Endothelial cell of umbilical vein (primary cell): ENCODE data around the gene TOB1. TPM values are rescaled to one million over a fixed set of nuclear protein-coding genes. Genes with fewer than 3 reads are reported as not detected.

Experiments used
- BruUV-seq: library from RNA; stranded (reverse); fragments of 400-500 nt; replicated peaks from 2 replicates; lab custom pipeline; 2021; lab: Mats Ljungman, UMichigan
- CTCF ChIA-PET: fragments of 300-600, 350-600 bp; sonication (Branson Sonifier 250); formaldehyde crosslinking; loops from one replicate; lab custom pipeline; 2021; ENCODE audit warnings: antibody characterized with exemption, inconsistent platforms; lab: Charles Lee
- POLR2A ChIA-PET: fragments of 300-600, 350-600 bp; sonication (Branson Sonifier 250); formaldehyde crosslinking; loops from one replicate; lab custom pipeline; 2021; ENCODE audit warnings: antibody characterized with exemption, inconsistent platforms; lab: Charles Lee
- DNase-seq: peaks from one replicate; pipeline ENCODE4 v3.0.0-alpha.2; 2011; ENCODE audit warnings: low read depth, low spot score
- FAIRE-seq: peaks from 2 replicates; lab custom pipeline; 2011; peaks lifted over from hg19 to GRCh38; lab: Jason Lieb, UNC
- H2AFZ ChIP-seq: 2 replicates; pipeline ENCODE4 v1.6.0; 2012; ENCODE audit warnings: low read depth, low read length, control low read depth, inconsistent platforms
- H3K27ac ChIP-seq: 2 replicates; pipeline ENCODE4 v1.5.1; 2011; ENCODE audit warnings: low read depth, mild to moderate bottlenecking, control low read depth, low read length, moderate library complexity; ENCODE audit not compliant: insufficient read depth
- H3K27me3 ChIP-seq, 2 experiments: 2 replicates each; pipeline versions ENCODE4 v1.6.0 to v1.6.1; 2011; ENCODE audit warnings: low read length in 2 of 2, mixed read lengths in 1 of 2; ENCODE audit not compliant: control insufficient read depth in 2 of 2, insufficient read depth in 2 of 2
- H3K36me3 ChIP-seq, 2 experiments: 2 replicates in 1 of 2; 3 replicates in 1 of 2; pipeline ENCODE4 v1.5.1; 2011; ENCODE audit warnings: low read length in 2 of 2, mild to moderate bottlenecking in 1 of 2, moderate library complexity in 1 of 2; ENCODE audit not compliant: control insufficient read depth in 2 of 2, insufficient read depth in 2 of 2; ENCODE audit errors: extremely low read depth in 1 of 2
- H3K4me1 ChIP-seq: 3 replicates; pipeline ENCODE4 v1.5.1; 2011; ENCODE audit warnings: mild to moderate bottlenecking, low read length; ENCODE audit not compliant: control insufficient read depth, insufficient read depth; ENCODE audit errors: extremely low read depth
- H3K4me2 ChIP-seq: 2 replicates; pipeline ENCODE4 v1.6.1; 2011; ENCODE audit warnings: low read length, control low read depth, mixed read lengths; ENCODE audit not compliant: insufficient read depth
- H3K4me3 ChIP-seq, 3 experiments: fragments of 200-600 bp in 1 of 3; sonication (generic), shearing (Covaris generic) in 1 of 3; replicated peaks in 1 of 3; 2 replicates each; pipeline ENCODE4 v1.5.1; 2011 to 2016; ENCODE audit warnings: control low read depth in 3 of 3, low read length in 3 of 3, mild to moderate bottlenecking in 2 of 3, inconsistent platforms in 1 of 3, low read depth in 1 of 3, moderate library complexity in 1 of 3; ENCODE audit not compliant: insufficient read depth in 1 of 3
- H3K79me2 ChIP-seq: 2 replicates; pipeline ENCODE4 v1.6.0; 2012; ENCODE audit warnings: low read length, inconsistent platforms; ENCODE audit not compliant: control insufficient read depth, insufficient read depth
- H3K9ac ChIP-seq: replicated peaks from 2 replicates; pipeline ENCODE3; 2011; ENCODE audit warnings: low read length, control low read depth; ENCODE audit not compliant: insufficient read depth; ENCODE audit errors: extremely low read depth
- H3K9me1 ChIP-seq: replicated peaks from 3 replicates; pipeline ENCODE4 v1.6.0; 2011; ENCODE audit warnings: mild to moderate bottlenecking, low read length; ENCODE audit not compliant: control insufficient read depth, insufficient read depth; ENCODE audit errors: extremely low read depth
- H3K9me3 ChIP-seq: replicated peaks from 2 replicates; pipeline ENCODE4 v1.5.1; 2012; ENCODE audit warnings: low read length, inconsistent platforms; ENCODE audit not compliant: control insufficient read depth, insufficient read depth
- H4K20me1 ChIP-seq: replicated peaks from 2 replicates; pipeline ENCODE3; 2011; ENCODE audit warnings: mild to moderate bottlenecking, low read length; ENCODE audit not compliant: control insufficient read depth, insufficient read depth; ENCODE audit errors: extremely low read depth
- EZH2 ChIP-seq: IDR thresholded peaks from 2 replicates; pipeline ENCODE4 v1.6.1; 2012; ENCODE audit warnings: borderline replicate concordance, low read depth, mild to moderate bottlenecking, moderate library complexity, low read length, inconsistent platforms; ENCODE audit not compliant: severe bottlenecking
- FOS ChIP-seq: IDR thresholded peaks from 2 replicates; pipeline ENCODE4 v1.6.1; 2011; ENCODE audit warnings: mild to moderate bottlenecking, low read length, moderate library complexity, borderline replicate concordance; ENCODE audit not compliant: insufficient read depth
- GATA2 ChIP-seq: IDR thresholded peaks from 2 replicates; pipeline ENCODE4 v1.7.0; 2011; ENCODE audit warnings: low read depth, mild to moderate bottlenecking, moderate library complexity, mixed read lengths, low read length; ENCODE audit not compliant: insufficient read length, insufficient read depth
- JUN ChIP-seq: IDR thresholded peaks from 2 replicates; pipeline ENCODE4 v1.6.1; 2011; ENCODE audit warnings: borderline replicate concordance, low read depth; ENCODE audit not compliant: insufficient read length, insufficient read depth
- MYC ChIP-seq: IDR thresholded peaks from one replicate; pipeline ENCODE4 v1.6.1; 2011; ENCODE audit warnings: mild to moderate bottlenecking, low read depth, low read length
- POLR2A ChIP-seq: IDR thresholded peaks from 2 replicates; pipeline ENCODE4 v1.6.1; 2012; ENCODE audit warnings: low read depth, mild to moderate bottlenecking, control low read depth, low read length
- POLR2AphosphoS5 ChIP-seq: IDR thresholded peaks from 2 replicates; pipeline ENCODE4 v1.6.1; 2012; ENCODE audit warnings: low read depth, mild to moderate bottlenecking, control low read depth, low read length, moderate library complexity; ENCODE audit not compliant: insufficient read depth
- dilution Hi-C: fragments of 300-500 bp; cut with MboI; formaldehyde crosslinking; loops from one replicate; pipeline ENCODE4 v1.15.0; 2019; ENCODE audit warnings: low sequenced_read_pairs; ENCODE audit not compliant: extremely low pct_ligation_motif_present
- intact Hi-C: fragments of 100-400 bp; cut with micrococcal nuclease; formaldehyde crosslinking; loops from one replicate; pipeline ENCODE4 v1.10.0; 2022
- polyA plus RNA-seq, 4 experiments: library from polyadenylated mRNA; depleted of rRNA in 3 of 4; stranded (reverse) in 3 of 4; unstranded in 1 of 4; fragments of >200 nt; gene quantifications; 2 replicates each; pipeline versions ENCODE4 v1.2.1 to v1.2.3, GENCODE V29; 2011 to 2012; ENCODE audit warnings: missing spikeins in 1 of 4
- total RNA-seq: library from RNA; stranded (reverse); gene quantifications from 2 replicates; pipeline ENCODE4 v1.2.3, GENCODE V29; 2021
- TF ChIP-seq, protein P1 (sequence below), 2 donors: IDR thresholded peaks; 1 replicate in 1 of 2; 2 replicates in 1 of 2; pipeline ENCODE4 v1.5.1; 2011; ENCODE audit warnings: low read length in 2 of 2, mild to moderate bottlenecking in 2 of 2, moderate library complexity in 2 of 2, control low read depth in 1 of 2, inconsistent platforms in 1 of 2, low read depth in 1 of 2; ENCODE audit not compliant: insufficient read depth in 1 of 2; ENCODE audit errors: extremely low read depth in 1 of 2
- TF ChIP-seq, protein P2 (sequence below): IDR thresholded peaks from 2 replicates; pipeline ENCODE4 v1.6.1; 2011; ENCODE audit not compliant: insufficient read depth, insufficient read length

TOB1 gene
- total and polyA plus RNA-seq, 2 donors (not counting 3 experiments of a cell fraction or from before 2014, with no cell fraction given) = 3.3 to 12.9 TPM

DNA sequence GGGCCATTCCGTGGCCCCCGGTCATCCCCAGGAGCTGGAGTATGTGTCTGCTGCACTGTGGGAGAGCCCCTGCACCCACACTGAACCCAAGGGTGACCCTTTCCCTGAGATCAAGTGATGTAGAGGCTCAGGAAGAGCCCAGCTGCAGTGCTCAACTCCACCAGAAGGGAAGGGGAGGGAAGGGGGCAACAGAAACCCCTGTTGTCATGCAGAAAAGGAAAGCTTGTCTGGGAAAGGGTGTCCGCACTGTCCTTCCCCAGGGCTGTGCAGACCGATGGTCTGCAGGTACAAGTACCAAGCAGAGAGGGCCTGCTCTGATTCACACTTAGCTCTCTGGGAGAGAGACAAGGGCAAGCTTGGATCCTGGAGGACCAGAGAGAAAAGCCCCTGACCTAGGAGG lies 45.7 kb upstream of the TOB1 start:
- dilution Hi-C loops = no loop called here
- no peak overlapping the region for H3K4me3 ChIP-seq
- DNase-seq (no peak), FAIRE-seq (no peak)
- TF ChIP-seq EZH2 (no peak), JUN (no peak), FOS (no peak), POLR2A (no peak), MYC (no peak), POLR2AphosphoS5 (no peak), GATA2 (no peak)
- TF ChIP-seq, protein P1, sequence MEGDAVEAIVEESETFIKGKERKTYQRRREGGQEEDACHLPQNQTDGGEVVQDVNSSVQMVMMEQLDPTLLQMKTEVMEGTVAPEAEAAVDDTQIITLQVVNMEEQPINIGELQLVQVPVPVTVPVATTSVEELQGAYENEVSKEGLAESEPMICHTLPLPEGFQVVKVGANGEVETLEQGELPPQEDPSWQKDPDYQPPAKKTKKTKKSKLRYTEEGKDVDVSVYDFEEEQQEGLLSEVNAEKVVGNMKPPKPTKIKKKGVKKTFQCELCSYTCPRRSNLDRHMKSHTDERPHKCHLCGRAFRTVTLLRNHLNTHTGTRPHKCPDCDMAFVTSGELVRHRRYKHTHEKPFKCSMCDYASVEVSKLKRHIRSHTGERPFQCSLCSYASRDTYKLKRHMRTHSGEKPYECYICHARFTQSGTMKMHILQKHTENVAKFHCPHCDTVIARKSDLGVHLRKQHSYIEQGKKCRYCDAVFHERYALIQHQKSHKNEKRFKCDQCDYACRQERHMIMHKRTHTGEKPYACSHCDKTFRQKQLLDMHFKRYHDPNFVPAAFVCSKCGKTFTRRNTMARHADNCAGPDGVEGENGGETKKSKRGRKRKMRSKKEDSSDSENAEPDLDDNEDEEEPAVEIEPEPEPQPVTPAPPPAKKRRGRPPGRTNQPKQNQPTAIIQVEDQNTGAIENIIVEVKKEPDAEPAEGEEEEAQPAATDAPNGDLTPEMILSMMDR (IDR thresholded peaks at IDR 0.05; ENCODE audit: extremely low read depth in 1 of 2, insufficient read depth in 1 of 2, low read depth in 1 of 2, low read length in 2 of 2) = no peak
- TF ChIP-seq, protein P2, sequence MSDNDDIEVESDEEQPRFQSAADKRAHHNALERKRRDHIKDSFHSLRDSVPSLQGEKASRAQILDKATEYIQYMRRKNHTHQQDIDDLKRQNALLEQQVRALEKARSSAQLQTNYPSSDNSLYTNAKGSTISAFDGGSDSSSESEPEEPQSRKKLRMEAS = no peak
- no peak overlapping the region for H3K4me2 ChIP-seq
- no peaks in the 10 kb centered on the region for H3K9me1 ChIP-seq
- no peaks in the 10 kb centered on the region for H4K20me1 ChIP-seq
- ChIA-PET CTCF (interaction anchor here (1.2 kb wide), 1 partner anchor 45 kb away, joined by 4 read pairs; no protein-coding TSS in a partner anchor), POLR2A (no interaction called here)
- peaks cover 3% of the 10 kb centered on the region in 2 experiments for H3K27me3 ChIP-seq
- H3K27ac ChIP-seq = no peak overlapping the region
- H3K79me2 ChIP-seq = no peaks in the 10 kb centered on the region
- no TSS peak for BruUV-seq
- no peaks in the 10 kb centered on the region for H3K36me3 ChIP-seq
- H3K9me3 ChIP-seq = no peaks in the 10 kb centered on the region
- H3K9ac ChIP-seq = no peak overlapping the region
- no peak overlapping the region for H2AFZ ChIP-seq
- H3K4me1 ChIP-seq = no peaks in the 10 kb centered on the region
- intact Hi-C loops = no loop called here
